Parathyroid adenoma (tissue), 2 donors: Measurements from ENCODE around the gene KCNQ1.
A peak's percentile ranks its signal among the peaks of the same experiment; 100 is the strongest.

ENCODE experiments used
- H2AFZ ChIP-seq: fragments of 300-600 bp; sonication (generic); one replicate; pipeline ENCODE4 v1.7.0; 2017; ENCODE audit warnings: antibody characterized with exemption, mild to moderate bottlenecking
- H3K27ac ChIP-seq: fragments of 300-600 bp; sonication (generic); one replicate; pipeline ENCODE4 v1.7.0; 2017
- H3K27me3 ChIP-seq: fragments of 300-600 bp; sonication (generic); one replicate; pipeline ENCODE4 v1.7.0; 2017; ENCODE audit warnings: low read length; ENCODE audit not compliant: control insufficient read depth, insufficient read depth
- H3K36me3 ChIP-seq: fragments of 300-600 bp; sonication (generic); one replicate; pipeline ENCODE4 v1.7.0; 2017; ENCODE audit warnings: low read length; ENCODE audit not compliant: control insufficient read depth, insufficient read depth
- H3K4me1 ChIP-seq: fragments of 300-600 bp; sonication (generic); one replicate; pipeline ENCODE4 v1.7.0; 2017; ENCODE audit warnings: control low read depth
- H3K4me2 ChIP-seq: fragments of 300-600 bp; sonication (generic); one replicate; pipeline ENCODE4 v1.7.0; 2017; ENCODE audit warnings: low read length
- H3K4me3 ChIP-seq: fragments of 300-600 bp; sonication (generic); one replicate; pipeline ENCODE4 v1.7.0; 2017; ENCODE audit warnings: low read depth, low read length
- H3K79me2 ChIP-seq: fragments of 300-600 bp; sonication (generic); one replicate; pipeline ENCODE4 v1.7.0; 2017; ENCODE audit warnings: control low read depth
- H3K9ac ChIP-seq: fragments of 300-600 bp; sonication (generic); one replicate; pipeline ENCODE4 v1.7.0; 2017; ENCODE audit warnings: mild to moderate bottlenecking
- H3K9me3 ChIP-seq: fragments of 300-600 bp; sonication (generic); one replicate; pipeline ENCODE4 v1.7.0; 2017; ENCODE audit warnings: low read length; ENCODE audit not compliant: control insufficient read depth
- CTCF ChIP-seq: fragments of 300-600 bp; sonication (generic); IDR thresholded peaks from one replicate; pipeline ENCODE4 v1.7.0; 2017; ENCODE audit warnings: antibody characterized with exemption, mild to moderate bottlenecking
- donor health status: primary hyperparathyroidism.

The KCNQ1 gene

GRCh38 chr11:2443406-2443805, 1.4 kb upstream of the KCNQ1 start:
- H3K4me2 ChIP-seq, result no peak overlapping the region
- no peak overlapping the region for H3K9ac ChIP-seq
- no peak overlapping the region for H3K27ac ChIP-seq
- no peak overlapping the region for H3K4me3 ChIP-seq
- TF ChIP-seq CTCF, result no peak
- no peaks in the 10 kb centered on the region for H3K9me3 ChIP-seq
- H2AFZ ChIP-seq, result no peak overlapping the region
- no peaks in the 10 kb centered on the region for H3K36me3 ChIP-seq
- H3K4me1 ChIP-seq, result no peaks in the 10 kb centered on the region
- peaks cover 15% of the 10 kb centered on the region for H3K79me2 ChIP-seq
- no peaks in the 10 kb centered on the region for H3K27me3 ChIP-seq

GRCh38 chr11:2443881-2444820, 657 bp upstream of the KCNQ1 start, which contains the start of gene TRPM5:
Gene TRPM5 (minus strand): TSS chr11:2444514. CDS start chr11:2423036, 21,478 bp downstream.
- TF ChIP-seq CTCF, result no peak
- Histone ChIP-seq H3K9ac (no peak within 1 kb of the TSS), H3K36me3 (no peaks in the 10 kb centered on the region), H3K9me3 (no peaks in the 10 kb centered on the region), H3K79me2 (peaks cover 15% of the 10 kb centered on the region), H3K27ac (no peak within 1 kb of the TSS), H3K4me2 (peak within 1 kb of the TSS; percentile 80), H3K4me3 (peak within 1 kb of the TSS; percentile 52), H2AFZ (peak within 1 kb of the TSS; percentile 46), H3K27me3 (no peaks in the 10 kb centered on the region), H3K4me1 (no peaks in the 10 kb centered on the region)

- no peak for TF ChIP-seq CTCF
- Histone ChIP-seq H3K4me1 (no peaks in the 10 kb centered on the region), H3K27ac (peak overlapping the region; percentile 24), H3K4me2 (peak overlapping the region; percentile 80), H3K9me3 (no peaks in the 10 kb centered on the region), H3K4me3 (peak overlapping the region; percentile 52), H3K27me3 (no peaks in the 10 kb centered on the region), H3K79me2 (peaks cover 15% of the 10 kb centered on the region), H3K36me3 (no peaks in the 10 kb centered on the region), H3K9ac (no peak overlapping the region), H2AFZ (peak overlapping the region; percentile 42)
Observed at GRCh38 chr11:2445746-2446551, 1.1 kb downstream of the KCNQ1 start.

GRCh38 chr11:2446590-2447252, 1.9 kb downstream of the KCNQ1 start:
- no peaks in the 10 kb centered on the region for H3K36me3 ChIP-seq
- H3K27me3 ChIP-seq, result no peaks in the 10 kb centered on the region
- peak overlapping the region; percentile 80 for H3K4me2 ChIP-seq
- no peak overlapping the region for H2AFZ ChIP-seq
- no peaks in the 10 kb centered on the region for H3K4me1 ChIP-seq
- no peak overlapping the region for H3K4me3 ChIP-seq
- H3K9ac ChIP-seq, result no peak overlapping the region
- H3K27ac ChIP-seq, result no peak overlapping the region
- H3K9me3 ChIP-seq, result no peaks in the 10 kb centered on the region
- H3K79me2 ChIP-seq, result peaks cover 15% of the 10 kb centered on the region
- no peak for TF ChIP-seq CTCF
